Measurements from ENCODE around the gene SOX6.

SOX6 gene

DNA sequence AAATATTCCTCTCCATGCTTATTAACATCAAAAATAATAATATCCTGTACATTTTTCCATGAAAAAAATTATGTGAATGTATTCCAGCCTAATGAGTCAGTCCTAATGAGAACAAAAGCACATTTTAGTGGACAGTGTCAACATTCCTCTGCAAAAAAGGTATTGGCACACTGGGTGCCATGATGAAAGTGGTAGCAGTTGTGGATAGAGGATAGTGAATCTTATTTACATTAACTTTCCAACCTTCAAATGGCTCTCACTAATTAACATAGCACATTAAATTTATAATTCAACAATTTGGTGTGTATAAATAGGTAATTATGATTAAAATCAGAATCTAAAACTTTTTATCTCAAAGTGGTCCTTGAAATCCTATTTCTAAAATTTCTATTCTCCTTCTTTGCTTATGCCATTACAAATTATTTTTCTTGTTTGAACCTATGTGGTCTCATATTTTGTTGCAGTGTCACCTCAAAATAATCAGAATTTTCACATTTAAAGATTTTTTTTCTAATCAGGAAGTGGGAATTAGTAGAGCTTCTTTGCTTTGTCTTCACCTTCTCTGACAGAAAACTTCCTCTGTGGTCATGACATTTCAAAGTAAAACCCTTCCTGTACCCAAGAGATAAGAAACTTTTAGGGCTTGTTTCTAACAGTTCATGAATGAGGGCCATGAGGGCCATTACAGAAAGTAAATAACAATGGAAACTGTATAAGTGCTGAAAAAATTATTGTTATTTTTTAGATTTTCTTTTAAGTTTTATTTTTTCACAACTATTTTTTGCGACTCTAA is 18.7 kb downstream of the SOX6 start:
- Mint-ChIP-seq H3K4me3 (no peak overlapping the region), H3K36me3 (ENCODE audit: low read depth) (no peaks in the 10 kb centered on the region), H3K4me1 (peaks cover 15% of the 10 kb centered on the region), H3K9me3 (no peaks in the 10 kb centered on the region), H3K27ac (no peak overlapping the region), H3K27me3 (ENCODE audit: low read depth, poor library complexity) (no peaks in the 10 kb centered on the region)
- DNase-seq = no peak
- TF ChIP-seq, protein P1, sequence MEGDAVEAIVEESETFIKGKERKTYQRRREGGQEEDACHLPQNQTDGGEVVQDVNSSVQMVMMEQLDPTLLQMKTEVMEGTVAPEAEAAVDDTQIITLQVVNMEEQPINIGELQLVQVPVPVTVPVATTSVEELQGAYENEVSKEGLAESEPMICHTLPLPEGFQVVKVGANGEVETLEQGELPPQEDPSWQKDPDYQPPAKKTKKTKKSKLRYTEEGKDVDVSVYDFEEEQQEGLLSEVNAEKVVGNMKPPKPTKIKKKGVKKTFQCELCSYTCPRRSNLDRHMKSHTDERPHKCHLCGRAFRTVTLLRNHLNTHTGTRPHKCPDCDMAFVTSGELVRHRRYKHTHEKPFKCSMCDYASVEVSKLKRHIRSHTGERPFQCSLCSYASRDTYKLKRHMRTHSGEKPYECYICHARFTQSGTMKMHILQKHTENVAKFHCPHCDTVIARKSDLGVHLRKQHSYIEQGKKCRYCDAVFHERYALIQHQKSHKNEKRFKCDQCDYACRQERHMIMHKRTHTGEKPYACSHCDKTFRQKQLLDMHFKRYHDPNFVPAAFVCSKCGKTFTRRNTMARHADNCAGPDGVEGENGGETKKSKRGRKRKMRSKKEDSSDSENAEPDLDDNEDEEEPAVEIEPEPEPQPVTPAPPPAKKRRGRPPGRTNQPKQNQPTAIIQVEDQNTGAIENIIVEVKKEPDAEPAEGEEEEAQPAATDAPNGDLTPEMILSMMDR (IDR thresholded peaks at IDR 0.05) = no peak

DNA sequence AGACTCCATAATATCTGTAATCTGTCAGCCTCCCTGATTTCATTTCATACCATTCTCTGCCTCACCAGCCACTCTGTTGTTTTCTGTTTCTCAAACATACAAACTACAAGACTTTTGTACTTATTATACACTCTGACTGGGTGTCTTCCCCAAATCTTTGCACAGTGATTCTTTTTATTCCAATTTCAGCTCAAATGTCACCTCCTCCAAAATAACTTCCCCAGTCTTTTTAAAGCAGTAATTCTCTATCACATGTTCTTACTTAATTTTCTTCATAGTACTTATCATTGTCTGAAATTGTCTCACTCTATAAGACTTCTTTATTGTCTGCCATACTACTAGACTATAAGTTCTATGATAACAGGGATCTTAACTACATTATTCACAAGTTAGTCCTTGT is 19.6 kb downstream of the SOX6 start:
- H3K36me3 Mint-ChIP-seq (ENCODE audit: low read depth) = no peaks in the 10 kb centered on the region

DNA sequence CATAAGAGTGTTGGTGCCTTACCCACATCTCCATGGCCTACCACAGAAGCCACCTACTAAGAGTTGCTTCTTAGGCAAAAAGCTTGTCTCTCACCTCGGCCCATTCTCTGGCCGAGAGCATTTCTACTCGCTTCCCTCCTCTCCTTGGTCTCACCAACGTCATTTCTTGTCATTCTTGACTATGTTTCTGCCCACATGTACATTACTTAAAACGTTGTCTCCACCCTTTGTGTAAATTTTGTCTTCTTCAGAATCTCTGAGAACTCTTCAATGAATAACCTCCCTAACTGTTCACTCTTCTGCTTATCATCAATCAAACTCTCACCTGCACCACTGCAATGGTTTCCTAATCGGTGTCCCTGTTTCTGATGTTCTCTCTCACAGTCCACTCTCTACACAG is 20.1 kb downstream of the SOX6 start:
- Mint-ChIP-seq H3K4me1 (peaks cover 11% of the 10 kb centered on the region), H3K36me3 (ENCODE audit: low read depth) (no peaks in the 10 kb centered on the region), H3K9me3 (no peaks in the 10 kb centered on the region), H3K4me3 (no peak overlapping the region), H3K27ac (no peak overlapping the region), H3K27me3 (ENCODE audit: low read depth, poor library complexity) (no peaks in the 10 kb centered on the region)
- TF ChIP-seq, protein P1 (IDR thresholded peaks at IDR 0.05) = no peak
- DNase-seq = no peak

More for the DNA sequence above, 19.6 kb downstream of the SOX6 start:
- Mint-ChIP-seq H3K4me1 (peaks cover 15% of the 10 kb centered on the region), H3K9me3 (no peaks in the 10 kb centered on the region), H3K27me3 (ENCODE audit: low read depth, poor library complexity) (no peaks in the 10 kb centered on the region), H3K27ac (no peak overlapping the region), H3K4me3 (no peak overlapping the region)
- TF ChIP-seq, protein P1 (IDR thresholded peaks at IDR 0.05) = no peak
- no peak for DNase-seq

GRCh38 chr11:16335236-16335962 is 20.9 kb downstream of the SOX6 start:
- Mint-ChIP-seq H3K9me3 (no peaks in the 10 kb centered on the region), H3K27ac (no peak overlapping the region), H3K4me1 (peaks cover 8% of the 10 kb centered on the region), H3K27me3 (ENCODE audit: low read depth, poor library complexity) (no peaks in the 10 kb centered on the region), H3K36me3 (ENCODE audit: low read depth) (no peaks in the 10 kb centered on the region), H3K4me3 (no peak overlapping the region)
- no peak for DNase-seq
- TF ChIP-seq, protein P1 (IDR thresholded peaks at IDR 0.05) = no peak

DNA sequence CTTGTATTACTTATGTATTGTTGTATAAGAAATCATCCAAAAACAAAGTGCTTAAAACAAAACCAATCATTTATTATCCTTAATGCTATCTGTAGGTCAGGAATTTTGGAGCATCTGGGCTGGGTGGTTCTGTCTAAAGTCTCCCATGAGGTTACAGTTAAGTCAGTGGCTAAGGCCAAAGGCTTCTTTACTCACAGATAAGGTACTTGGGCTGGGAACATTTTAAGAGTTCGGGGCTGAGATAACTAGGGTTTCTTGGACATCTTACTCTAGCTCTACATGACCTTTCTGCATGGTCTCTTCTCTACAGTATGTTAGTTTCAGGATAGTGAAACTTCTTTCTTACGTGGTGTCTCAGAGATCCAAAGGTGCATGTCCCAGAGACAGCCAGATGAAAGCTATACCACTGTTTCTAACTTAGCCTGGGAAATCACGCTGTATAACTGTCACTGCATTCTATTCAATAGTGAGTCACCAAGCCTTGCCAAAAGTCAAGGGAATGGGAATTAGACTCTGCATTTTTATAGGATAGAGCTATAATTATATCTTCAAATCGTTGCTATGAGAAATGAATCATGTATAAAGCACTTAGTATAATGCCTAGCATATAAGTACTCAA is 29.6 kb downstream of the SOX6 start:
- Mint-ChIP-seq H3K9me3 (peaks cover 19% of the 10 kb centered on the region), H3K4me1 (peaks cover 5% of the 10 kb centered on the region), H3K4me3 (no peak overlapping the region), H3K36me3 (ENCODE audit: low read depth) (peaks cover 8% of the 10 kb centered on the region), H3K27me3 (ENCODE audit: low read depth, poor library complexity) (no peaks in the 10 kb centered on the region), H3K27ac (no peak overlapping the region)
- TF ChIP-seq, protein P1 (IDR thresholded peaks at IDR 0.05) = no peak
- DNase-seq = no peak

Data from nephron progenitor cell (in vitro differentiated cells).